ENCODE results near the gene TCTA.

The TCTA gene

DNA sequence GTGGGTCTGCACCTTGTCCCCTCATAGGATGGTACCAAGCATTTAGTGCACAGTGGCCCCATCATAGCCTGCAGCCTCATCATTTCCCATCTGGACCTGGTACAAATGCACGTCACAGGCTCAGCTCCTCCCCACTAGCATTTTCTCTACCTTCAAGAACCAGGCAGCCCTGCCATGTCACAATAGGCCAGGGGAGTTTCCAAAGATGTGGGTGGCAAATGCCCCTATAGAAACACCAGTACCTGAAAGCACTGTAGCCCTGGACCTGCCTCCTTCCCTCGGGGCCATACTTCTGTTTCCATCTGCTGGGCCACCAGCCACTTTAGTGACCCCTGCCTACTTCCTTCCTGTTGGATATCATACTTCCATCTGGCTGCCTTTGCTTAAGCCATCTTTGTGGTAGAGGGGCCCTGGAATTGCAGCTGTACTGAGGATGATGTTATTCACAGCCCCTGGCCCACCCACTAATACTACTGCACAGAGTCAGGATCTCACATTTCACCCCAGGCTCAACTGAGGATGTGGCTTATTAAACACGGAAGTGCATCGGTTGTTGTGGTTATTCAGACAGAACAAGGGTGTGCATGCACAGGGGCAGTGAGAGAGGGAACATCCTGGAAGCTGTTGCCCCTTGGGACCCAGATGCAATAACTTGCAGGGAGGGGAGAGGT, 3.8 kb downstream of the TCTA start:
- no peak overlapping the region; the same call in 1 of the 2 replicates for H3K9ac ChIP-seq (ENCODE audit: low read length)
- no peaks in the 10 kb centered on the region for H4K20me1 ChIP-seq (ENCODE audit: insufficient read depth, low read length)
- H3K9me3 ChIP-seq (ENCODE audit: low read length) = no peaks in the 10 kb centered on the region
- peaks cover 30% of the 10 kb centered on the region for H3K4me1 ChIP-seq (ENCODE audit: insufficient read depth, low read length, severe bottlenecking)
- peaks cover 27% of the 10 kb centered on the region; the same call in 1 of the 2 replicates for H3K36me3 ChIP-seq (ENCODE audit: insufficient read depth, low read length)
- H3K27ac ChIP-seq (ENCODE audit: low read depth, low read length, poor library complexity, severe bottlenecking) = peak overlapping the region; percentile 74
- H3F3A ChIP-seq (ENCODE audit: insufficient read depth, low read length) = no peaks in the 10 kb centered on the region
- H3K9me2 ChIP-seq (ENCODE audit: low read depth, low read length) = no peaks in the 10 kb centered on the region
- no peak overlapping the region for H3K4me3 ChIP-seq (ENCODE audit: low read depth, low read length, poor library complexity, severe bottlenecking)
- no peak overlapping the region for H2AFZ ChIP-seq (ENCODE audit: low read length)
- TF ChIP-seq CTCF (IDR thresholded peaks at IDR 0.05; ENCODE audit: low read length) (no peak), EZH2 (IDR thresholded peaks at IDR 0.05; ENCODE audit: borderline replicate concordance, low read length) (no peak)
- H3K79me2 ChIP-seq (ENCODE audit: insufficient read depth, low read length) = peaks cover 16% of the 10 kb centered on the region
- no peaks in the 10 kb centered on the region for H3K27me3 ChIP-seq (ENCODE audit: insufficient read depth, low read length)
- H3K4me2 ChIP-seq (ENCODE audit: low read length) = no peak overlapping the region

GRCh38 chr3:49416867-49417266, 4.6 kb downstream of the TCTA start:
- Histone ChIP-seq H4K20me1 (ENCODE audit: insufficient read depth, low read length) (no peaks in the 10 kb centered on the region), H3K27me3 (ENCODE audit: insufficient read depth, low read length) (no peaks in the 10 kb centered on the region), H3K9me2 (ENCODE audit: low read depth, low read length) (no peaks in the 10 kb centered on the region), H3K4me3 (ENCODE audit: low read depth, low read length, poor library complexity, severe bottlenecking) (no peak overlapping the region), H3K79me2 (ENCODE audit: insufficient read depth, low read length) (peaks cover 13% of the 10 kb centered on the region), H3K4me2 (ENCODE audit: low read length) (no peak overlapping the region), H3K36me3 (ENCODE audit: insufficient read depth, low read length) (peaks cover 27% of the 10 kb centered on the region; the same call in 1 of the 2 replicates), H3K9me3 (ENCODE audit: low read length) (no peaks in the 10 kb centered on the region), H3K9ac (ENCODE audit: low read length) (no peak overlapping the region), H3K27ac (ENCODE audit: low read depth, low read length, poor library complexity, severe bottlenecking) (peak overlapping the region; percentile 74), H3K4me1 (ENCODE audit: insufficient read depth, low read length, severe bottlenecking) (peaks cover 32% of the 10 kb centered on the region), H3F3A (ENCODE audit: insufficient read depth, low read length) (no peaks in the 10 kb centered on the region), H2AFZ (ENCODE audit: low read length) (no peak overlapping the region)
- TF ChIP-seq CTCF (IDR thresholded peaks at IDR 0.05; ENCODE audit: low read length) = no peak
- no peak for TF ChIP-seq EZH2 (IDR thresholded peaks at IDR 0.05; ENCODE audit: borderline replicate concordance, low read length)

GRCh38 chr3:49417516-49418120, 5.4 kb downstream of the TCTA start:
- H3K4me2 ChIP-seq (ENCODE audit: low read length) = no peak overlapping the region
- TF ChIP-seq EZH2 (IDR thresholded peaks at IDR 0.05; ENCODE audit: borderline replicate concordance, low read length) = no peak
- no peak for TF ChIP-seq CTCF (IDR thresholded peaks at IDR 0.05; ENCODE audit: low read length)

More at GRCh38 chr3:49417516-49418120, 5.4 kb downstream of the TCTA start:
- Histone ChIP-seq H3K9me3 (ENCODE audit: low read length) (no peaks in the 10 kb centered on the region), H3K9me2 (ENCODE audit: low read depth, low read length) (no peaks in the 10 kb centered on the region), H3K79me2 (ENCODE audit: insufficient read depth, low read length) (peaks cover 10% of the 10 kb centered on the region), H3K9ac (ENCODE audit: low read length) (no peak overlapping the region), H3F3A (ENCODE audit: insufficient read depth, low read length) (no peaks in the 10 kb centered on the region), H4K20me1 (ENCODE audit: insufficient read depth, low read length) (no peaks in the 10 kb centered on the region), H3K4me1 (ENCODE audit: insufficient read depth, low read length, severe bottlenecking) (peaks cover 39% of the 10 kb centered on the region), H3K27ac (ENCODE audit: low read depth, low read length, poor library complexity, severe bottlenecking) (no peak overlapping the region), H3K4me3 (ENCODE audit: low read depth, low read length, poor library complexity, severe bottlenecking) (no peak overlapping the region), H3K36me3 (ENCODE audit: insufficient read depth, low read length) (peaks cover 27% of the 10 kb centered on the region; the same call in 1 of the 2 replicates), H2AFZ (ENCODE audit: low read length) (no peak overlapping the region), H3K27me3 (ENCODE audit: insufficient read depth, low read length) (no peaks in the 10 kb centered on the region)
